Esophagus squamous epithelium (tissue), 5 donors: ENCODE results near the gene ICA1. TPM values are rescaled to one million over a fixed set of nuclear protein-coding genes. Genes with fewer than 3 reads are reported as not detected.

Experiments used
- DNase-seq: peaks from one replicate; lab custom pipeline; 2025; lab: John Stamatoyannopoulos, UW
- H3K27ac ChIP-seq, 4 donors: fragments of 200-600 bp; sonication (generic); one replicate each; pipeline ENCODE4 v1.5.1; 2016 to 2019; ENCODE audit warnings: mild to moderate bottlenecking in 1 of 4
- H3K27me3 ChIP-seq, 4 donors: fragments of 200-600 bp; sonication (generic); 1 replicate in 3 of 4; 2 replicates in 1 of 4; pipeline versions ENCODE4 v1.5.1 to v1.6.0; 2017 to 2021; ENCODE audit warnings: antibody characterized with exemption in 1 of 4
- H3K36me3 ChIP-seq, 3 donors: fragments of 200-600 bp; sonication (generic); one replicate each; pipeline ENCODE4 v1.5.1; 2016 to 2019
- H3K4me1 ChIP-seq, 3 donors: fragments of 200-600 bp; sonication (generic); one replicate each; pipeline ENCODE4 v1.5.1; 2017 to 2019
- H3K4me3 ChIP-seq, 4 donors: fragments of 200-600 bp; sonication (generic); 1 replicate in 3 of 4; 2 replicates in 1 of 4; pipeline ENCODE4 v1.5.1; 2016 to 2019; ENCODE audit warnings: mild to moderate bottlenecking in 2 of 4, moderate library complexity in 1 of 4
- H3K9me3 ChIP-seq, 3 donors: fragments of 200-600 bp; sonication (generic); one replicate each; pipeline ENCODE4 v1.5.1; 2016 to 2019
- POLR2A ChIP-seq, 4 donors: fragments of 450-650 bp; IDR thresholded peaks; one replicate each; pipeline ENCODE4 v1.6.1; 2017; ENCODE audit warnings: antibody characterized with exemption in 4 of 4, mild to moderate bottlenecking in 4 of 4, moderate library complexity in 3 of 4
- WGBS, 2 donors: methylation state at CpG; one replicate each; pipeline ENCODE4 v1.1.5; 2018; 5-methylcytosine and 5-hydroxymethylcytosine counted together
- intact Hi-C: fragments of 100-400 bp; cut with DNase I; formaldehyde crosslinking; loops from one replicate; pipeline ENCODE4 v1.15.0; 2022
- total RNA-seq, 4 donors: library from RNA; depleted of rRNA; stranded (reverse); fragments of >200 nt; gene quantifications; one replicate each; pipeline ENCODE4 v1.1.0, GENCODE V29; 2016
- TF ChIP-seq, protein P1 (sequence below), 6 experiments: fragments of 450-650 bp in 4 of 6; fragments of 200-600 bp in 2 of 6; sonication (generic) in 2 of 6; IDR thresholded peaks; one replicate each; pipeline ENCODE4 v1.5.1; 2016 to 2019; ENCODE audit warnings: antibody characterized with exemption in 6 of 6, mild to moderate bottlenecking in 4 of 6, moderate library complexity in 4 of 6
- donor health status: DM: yes; HTN: yes; CAD: no.

ICA1 gene
- total RNA-seq, 4 donors from 2014 or later, result 5.6 to 12.6 (median 9.6) TPM

DNA sequence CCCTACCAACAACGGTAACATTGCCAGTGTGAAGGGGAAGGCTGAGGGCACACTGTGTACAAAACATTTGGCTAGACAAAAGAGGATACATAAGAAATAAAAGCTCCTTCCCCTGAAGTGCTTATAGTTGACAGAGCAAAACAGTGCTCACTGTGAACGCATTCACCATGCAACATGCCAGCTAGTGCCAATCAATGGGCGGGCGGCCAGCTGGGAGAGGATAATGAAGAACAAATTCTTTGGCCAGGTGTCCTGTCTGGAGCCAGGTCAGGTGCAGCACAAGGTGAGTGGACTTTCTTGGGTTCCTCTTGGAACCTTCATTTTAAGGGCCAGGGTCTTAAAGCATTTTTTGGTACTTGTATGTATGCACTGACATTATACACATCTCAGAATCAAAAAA, 106.1 kb downstream of the ICA1 start:
- Histone ChIP-seq H3K27me3 (no peaks in the 10 kb centered on the region), H3K4me1 (no peaks in the 10 kb centered on the region), H3K36me3 (peaks cover 0 to 6% (median 0%) of the 10 kb centered on the region in 3 donors), H3K4me3 (no peak overlapping the region), H3K9me3 (no peaks in the 10 kb centered on the region), H3K27ac (no peak overlapping the region)
- WGBS, 2 donors, result 71 to 85% methylated on average over 4 of the region's 4 CpGs
- DNase-seq, result no peak
- intact Hi-C loops, result no loop called here
- TF ChIP-seq POLR2A (IDR thresholded peaks at IDR 0.05), result no peak
- TF ChIP-seq, protein P1, sequence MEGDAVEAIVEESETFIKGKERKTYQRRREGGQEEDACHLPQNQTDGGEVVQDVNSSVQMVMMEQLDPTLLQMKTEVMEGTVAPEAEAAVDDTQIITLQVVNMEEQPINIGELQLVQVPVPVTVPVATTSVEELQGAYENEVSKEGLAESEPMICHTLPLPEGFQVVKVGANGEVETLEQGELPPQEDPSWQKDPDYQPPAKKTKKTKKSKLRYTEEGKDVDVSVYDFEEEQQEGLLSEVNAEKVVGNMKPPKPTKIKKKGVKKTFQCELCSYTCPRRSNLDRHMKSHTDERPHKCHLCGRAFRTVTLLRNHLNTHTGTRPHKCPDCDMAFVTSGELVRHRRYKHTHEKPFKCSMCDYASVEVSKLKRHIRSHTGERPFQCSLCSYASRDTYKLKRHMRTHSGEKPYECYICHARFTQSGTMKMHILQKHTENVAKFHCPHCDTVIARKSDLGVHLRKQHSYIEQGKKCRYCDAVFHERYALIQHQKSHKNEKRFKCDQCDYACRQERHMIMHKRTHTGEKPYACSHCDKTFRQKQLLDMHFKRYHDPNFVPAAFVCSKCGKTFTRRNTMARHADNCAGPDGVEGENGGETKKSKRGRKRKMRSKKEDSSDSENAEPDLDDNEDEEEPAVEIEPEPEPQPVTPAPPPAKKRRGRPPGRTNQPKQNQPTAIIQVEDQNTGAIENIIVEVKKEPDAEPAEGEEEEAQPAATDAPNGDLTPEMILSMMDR (IDR thresholded peaks at IDR 0.05), result no peak

DNA sequence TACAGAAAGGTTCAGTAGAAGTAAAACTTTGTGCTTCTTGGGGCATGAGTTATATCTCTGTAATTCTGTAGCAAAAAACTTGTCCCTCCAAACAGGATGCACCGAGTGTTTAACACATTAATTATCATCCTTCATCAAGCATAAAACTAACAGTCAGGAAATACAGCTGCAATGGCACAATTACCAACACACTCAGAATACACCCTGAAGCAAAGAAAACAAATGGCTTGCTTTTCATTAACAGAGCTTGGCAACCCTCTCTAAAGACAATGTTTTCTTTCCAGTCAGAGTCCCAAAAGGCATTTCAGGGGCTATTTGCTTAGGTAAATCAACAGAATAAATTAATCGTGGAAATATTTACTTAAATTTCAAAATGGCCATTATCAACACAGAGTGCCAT, 107.7 kb downstream of the ICA1 start:
- H3K4me1 ChIP-seq, result peaks cover 0 to 3% (median 0%) of the 10 kb centered on the region in 3 donors
- no peaks in the 10 kb centered on the region for H3K9me3 ChIP-seq
- no peak overlapping the region for H3K4me3 ChIP-seq
- 26 to 37% methylated on average over 2 of the region's 2 CpGs for WGBS, 2 donors
- intact Hi-C loops, result no loop called here
- H3K36me3 ChIP-seq, result peaks cover 0 to 6% (median 0%) of the 10 kb centered on the region in 3 donors
- DNase-seq, result no peak
- H3K27ac ChIP-seq, result no peak overlapping the region
- no peaks in the 10 kb centered on the region for H3K27me3 ChIP-seq
- TF ChIP-seq POLR2A (IDR thresholded peaks at IDR 0.05), result no peak
- TF ChIP-seq, protein P1 (IDR thresholded peaks at IDR 0.05), result no peak

DNA sequence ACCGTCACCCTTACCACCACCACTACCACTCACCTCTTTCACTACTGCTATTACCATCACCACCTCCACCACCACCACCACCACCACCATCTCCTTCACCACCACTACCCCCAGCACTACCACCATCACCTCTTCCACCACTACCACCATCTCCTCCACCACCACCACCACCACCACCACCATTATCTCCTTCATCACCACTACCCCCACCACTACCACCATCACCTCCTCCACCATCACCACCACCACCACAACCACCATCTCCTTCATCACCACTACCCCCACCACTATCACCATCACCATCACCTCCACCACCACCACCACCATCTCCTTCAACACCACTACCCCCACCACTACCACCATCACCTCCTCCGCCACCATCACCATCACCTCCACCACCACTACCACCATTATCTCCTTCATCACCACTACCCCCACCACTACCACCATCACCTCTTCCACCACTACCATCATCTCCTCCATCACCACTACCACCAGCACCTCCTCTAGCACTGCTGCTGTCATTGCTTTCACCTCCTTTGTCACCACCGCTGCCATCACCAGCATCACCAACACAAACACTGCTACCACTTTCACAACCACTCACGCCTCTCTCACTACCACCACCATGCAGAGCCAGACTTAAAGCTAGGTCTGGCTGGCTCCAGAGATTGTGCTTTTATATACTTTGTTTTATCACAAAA, 109.3 kb downstream of the ICA1 start:
- Histone ChIP-seq H3K4me1 (peaks cover 0 to 8% (median 0%) of the 10 kb centered on the region in 3 donors), H3K9me3 (no peaks in the 10 kb centered on the region), H3K36me3 (peaks cover 0 to 6% (median 0%) of the 10 kb centered on the region in 3 donors), H3K27me3 (no peaks in the 10 kb centered on the region), H3K27ac (no peak overlapping the region), H3K4me3 (no peak overlapping the region)
- intact Hi-C loops, result no loop called here
- DNase-seq, result no peak
- TF ChIP-seq POLR2A (IDR thresholded peaks at IDR 0.05), result no peak
- TF ChIP-seq, protein P1 (IDR thresholded peaks at IDR 0.05), result no peak
- WGBS, 2 donors, result 76 to 79% methylated on average over 4 of the region's 4 CpGs

DNA sequence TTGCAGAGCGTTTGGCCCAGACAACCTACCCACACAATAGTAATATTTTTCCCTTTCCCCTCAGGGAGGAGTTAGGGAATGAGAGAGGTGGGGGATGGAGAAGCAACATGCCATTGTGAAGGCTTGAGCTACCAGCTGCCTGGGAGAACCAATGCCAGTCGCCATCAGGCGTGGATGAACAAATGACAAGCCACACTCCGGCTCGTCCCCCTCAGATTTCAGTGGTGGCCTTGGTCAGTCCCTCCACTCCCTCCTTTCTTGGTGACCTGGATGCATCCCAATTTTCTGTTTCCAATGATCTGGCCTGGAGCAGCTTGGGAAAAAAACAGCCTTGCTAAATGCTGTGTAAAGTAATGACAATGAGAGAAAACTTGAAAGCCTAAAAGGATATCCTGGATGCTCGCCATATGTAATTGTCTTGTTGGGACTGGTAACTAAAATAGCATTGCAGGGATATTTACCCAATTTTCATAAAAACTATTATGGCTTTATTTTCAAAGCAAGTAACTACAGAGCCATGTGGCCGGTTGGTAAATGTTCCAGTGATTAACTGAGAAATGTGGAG, 110.7 kb downstream of the ICA1 start:
- intact Hi-C loops, result no loop called here
- no peaks in the 10 kb centered on the region for H3K36me3 ChIP-seq
- DNase-seq, result no peak
- WGBS, 2 donors, result 74 to 85% methylated on average over 7 of the region's 7 CpGs
- H3K4me3 ChIP-seq, result no peak overlapping the region
- TF ChIP-seq, protein P1 (IDR thresholded peaks at IDR 0.05), result no peak
- TF ChIP-seq POLR2A (IDR thresholded peaks at IDR 0.05), result no peak
- no peaks in the 10 kb centered on the region for H3K9me3 ChIP-seq
- no peak overlapping the region for H3K27ac ChIP-seq
- peaks cover 0 to 8% (median 0%) of the 10 kb centered on the region in 3 donors for H3K4me1 ChIP-seq
- no peaks in the 10 kb centered on the region for H3K27me3 ChIP-seq

DNA sequence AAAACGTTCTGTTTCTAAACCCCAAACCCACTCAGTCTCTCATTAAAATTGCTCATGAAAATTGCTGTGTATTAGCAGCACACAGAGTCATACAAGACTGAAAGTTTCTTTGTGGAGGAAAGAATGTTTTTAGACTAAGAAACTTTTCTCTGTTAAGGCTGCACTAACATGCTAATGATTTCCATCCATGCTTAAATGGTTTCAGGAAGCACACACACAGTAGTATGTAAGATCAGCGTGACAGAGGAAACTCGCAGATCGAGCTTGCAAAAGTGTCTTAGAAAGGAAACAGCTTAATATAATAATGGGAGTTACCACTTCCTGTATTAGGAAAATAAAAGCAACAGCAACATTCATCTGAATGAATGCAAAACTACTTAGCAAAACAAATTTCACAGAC, 112.7 kb downstream of the ICA1 start:
- peaks cover 0 to 8% (median 0%) of the 10 kb centered on the region in 3 donors for H3K4me1 ChIP-seq
- no peak overlapping the region for H3K27ac ChIP-seq
- TF ChIP-seq POLR2A (IDR thresholded peaks at IDR 0.05), result no peak
- TF ChIP-seq, protein P1 (IDR thresholded peaks at IDR 0.05), result no peak
- DNase-seq, result no peak
- WGBS, 2 donors, result 27 to 31% methylated on average over 4 of the region's 4 CpGs
- no peaks in the 10 kb centered on the region for H3K9me3 ChIP-seq
- no peaks in the 10 kb centered on the region for H3K27me3 ChIP-seq
- intact Hi-C loops, result no loop called here
- no peak overlapping the region for H3K4me3 ChIP-seq
- no peaks in the 10 kb centered on the region for H3K36me3 ChIP-seq
